ENCODE data around the gene MYH10. TPM values are rescaled to one million over a fixed set of nuclear protein-coding genes. Genes with fewer than 3 reads are reported as not detected.

MYH10 gene
- polyA plus RNA-seq, 1 donor from 2014 or later, result 61.1 TPM

DNA sequence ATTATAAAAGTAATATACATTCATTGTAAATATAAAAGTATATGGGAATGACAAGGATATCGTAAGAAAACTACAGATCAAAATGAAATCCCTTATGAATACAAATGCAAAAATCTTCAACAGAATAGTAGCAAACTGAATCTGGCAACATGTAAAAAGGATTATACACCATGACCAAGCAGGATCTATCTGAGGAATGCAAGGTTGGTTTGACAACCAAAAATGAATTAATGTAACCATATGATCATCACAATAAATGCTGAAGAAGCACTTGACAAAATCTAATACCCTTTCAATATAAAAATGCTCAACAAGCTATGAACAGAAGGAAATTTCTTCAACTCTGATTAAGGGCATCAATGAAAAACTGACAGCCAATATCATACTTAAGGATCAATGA is 146.1 kb downstream of the MYH10 start:
- no peaks in the 10 kb centered on the region for H3F3A ChIP-seq (ENCODE audit: insufficient read depth, low read length, poor library complexity, severe bottlenecking)
- TF ChIP-seq EZH2 (IDR thresholded peaks at IDR 0.05; ENCODE audit: borderline replicate concordance, insufficient read depth, low read length, poor library complexity, severe bottlenecking), result no peak
- TF ChIP-seq, protein P1, sequence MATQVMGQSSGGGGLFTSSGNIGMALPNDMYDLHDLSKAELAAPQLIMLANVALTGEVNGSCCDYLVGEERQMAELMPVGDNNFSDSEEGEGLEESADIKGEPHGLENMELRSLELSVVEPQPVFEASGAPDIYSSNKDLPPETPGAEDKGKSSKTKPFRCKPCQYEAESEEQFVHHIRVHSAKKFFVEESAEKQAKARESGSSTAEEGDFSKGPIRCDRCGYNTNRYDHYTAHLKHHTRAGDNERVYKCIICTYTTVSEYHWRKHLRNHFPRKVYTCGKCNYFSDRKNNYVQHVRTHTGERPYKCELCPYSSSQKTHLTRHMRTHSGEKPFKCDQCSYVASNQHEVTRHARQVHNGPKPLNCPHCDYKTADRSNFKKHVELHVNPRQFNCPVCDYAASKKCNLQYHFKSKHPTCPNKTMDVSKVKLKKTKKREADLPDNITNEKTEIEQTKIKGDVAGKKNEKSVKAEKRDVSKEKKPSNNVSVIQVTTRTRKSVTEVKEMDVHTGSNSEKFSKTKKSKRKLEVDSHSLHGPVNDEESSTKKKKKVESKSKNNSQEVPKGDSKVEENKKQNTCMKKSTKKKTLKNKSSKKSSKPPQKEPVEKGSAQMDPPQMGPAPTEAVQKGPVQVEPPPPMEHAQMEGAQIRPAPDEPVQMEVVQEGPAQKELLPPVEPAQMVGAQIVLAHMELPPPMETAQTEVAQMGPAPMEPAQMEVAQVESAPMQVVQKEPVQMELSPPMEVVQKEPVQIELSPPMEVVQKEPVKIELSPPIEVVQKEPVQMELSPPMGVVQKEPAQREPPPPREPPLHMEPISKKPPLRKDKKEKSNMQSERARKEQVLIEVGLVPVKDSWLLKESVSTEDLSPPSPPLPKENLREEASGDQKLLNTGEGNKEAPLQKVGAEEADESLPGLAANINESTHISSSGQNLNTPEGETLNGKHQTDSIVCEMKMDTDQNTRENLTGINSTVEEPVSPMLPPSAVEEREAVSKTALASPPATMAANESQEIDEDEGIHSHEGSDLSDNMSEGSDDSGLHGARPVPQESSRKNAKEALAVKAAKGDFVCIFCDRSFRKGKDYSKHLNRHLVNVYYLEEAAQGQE (IDR thresholded peaks at IDR 0.05; ENCODE audit: borderline replicate concordance), result no peak
- TF ChIP-seq SMC3 (conservative IDR thresholded peaks at IDR 0.05; ENCODE audit: poor library complexity), result no peak
- TF ChIP-seq TAF1 (IDR thresholded peaks at IDR 0.05; ENCODE audit: low read depth), result no peak
- TF ChIP-seq EP300 (conservative IDR thresholded peaks at IDR 0.05; ENCODE audit: poor library complexity, severe bottlenecking), result no peak
- no peak for TF ChIP-seq RAD21 (conservative IDR thresholded peaks at IDR 0.05)
- no peak for TF ChIP-seq MXI1 (conservative IDR thresholded peaks at IDR 0.05; ENCODE audit: poor library complexity, severe bottlenecking)
- TF ChIP-seq, protein P2, sequence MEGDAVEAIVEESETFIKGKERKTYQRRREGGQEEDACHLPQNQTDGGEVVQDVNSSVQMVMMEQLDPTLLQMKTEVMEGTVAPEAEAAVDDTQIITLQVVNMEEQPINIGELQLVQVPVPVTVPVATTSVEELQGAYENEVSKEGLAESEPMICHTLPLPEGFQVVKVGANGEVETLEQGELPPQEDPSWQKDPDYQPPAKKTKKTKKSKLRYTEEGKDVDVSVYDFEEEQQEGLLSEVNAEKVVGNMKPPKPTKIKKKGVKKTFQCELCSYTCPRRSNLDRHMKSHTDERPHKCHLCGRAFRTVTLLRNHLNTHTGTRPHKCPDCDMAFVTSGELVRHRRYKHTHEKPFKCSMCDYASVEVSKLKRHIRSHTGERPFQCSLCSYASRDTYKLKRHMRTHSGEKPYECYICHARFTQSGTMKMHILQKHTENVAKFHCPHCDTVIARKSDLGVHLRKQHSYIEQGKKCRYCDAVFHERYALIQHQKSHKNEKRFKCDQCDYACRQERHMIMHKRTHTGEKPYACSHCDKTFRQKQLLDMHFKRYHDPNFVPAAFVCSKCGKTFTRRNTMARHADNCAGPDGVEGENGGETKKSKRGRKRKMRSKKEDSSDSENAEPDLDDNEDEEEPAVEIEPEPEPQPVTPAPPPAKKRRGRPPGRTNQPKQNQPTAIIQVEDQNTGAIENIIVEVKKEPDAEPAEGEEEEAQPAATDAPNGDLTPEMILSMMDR (IDR thresholded peaks at IDR 0.05; ENCODE audit: poor library complexity, severe bottlenecking), result no peak
- no peak for TF ChIP-seq POLR2AphosphoS5 (IDR thresholded peaks at IDR 0.05)
- no peak overlapping the region for H2AFZ ChIP-seq (ENCODE audit: low read depth, low read length)
- no peak overlapping the region for H3K9ac ChIP-seq (ENCODE audit: low read length)
- no peaks in the 10 kb centered on the region for H3K9me2 ChIP-seq (ENCODE audit: insufficient read depth, low read length)
- no peak overlapping the region for H3K4me2 ChIP-seq (ENCODE audit: low read length)
- H3K4me3 ChIP-seq (ENCODE audit: low read length), result no peak overlapping the region
- H3K79me2 ChIP-seq (replicated peaks; ENCODE audit: insufficient read depth, low read length), result no peaks in the 10 kb centered on the region
- no peak overlapping the region for H3K27ac ChIP-seq (ENCODE audit: low read length)
- no peaks in the 10 kb centered on the region for H3K27me3 ChIP-seq (ENCODE audit: insufficient read depth, low read depth, low read length)
- no peaks in the 10 kb centered on the region for H4K20me1 ChIP-seq (ENCODE audit: insufficient read depth)
- H3K36me3 ChIP-seq (ENCODE audit: insufficient read depth, low read length), result peaks cover 38% of the 10 kb centered on the region
- H3K9me3 ChIP-seq (ENCODE audit: low read length), result no peaks in the 10 kb centered on the region

DNA sequence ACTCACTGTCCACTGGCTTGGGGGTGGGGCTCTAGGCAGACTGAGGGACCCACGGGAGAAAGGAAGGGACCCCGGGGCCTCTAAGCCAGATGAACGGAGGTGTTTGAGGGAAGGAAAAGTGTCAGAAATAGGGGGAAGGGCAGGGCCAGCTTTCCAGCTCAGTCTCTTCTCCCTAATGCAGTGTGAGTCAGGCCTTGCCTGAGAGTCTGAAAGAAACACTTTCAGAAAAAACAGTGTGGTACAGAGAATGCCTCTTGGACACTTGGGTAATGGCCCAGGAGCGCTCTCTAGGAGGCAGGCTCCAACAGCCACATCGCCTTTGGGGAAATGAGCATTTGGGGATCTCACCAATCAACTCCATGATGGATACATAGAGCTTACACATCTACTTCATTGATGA is 148.0 kb downstream of the MYH10 start:
- no peaks in the 10 kb centered on the region for H3F3A ChIP-seq (ENCODE audit: insufficient read depth, low read length, poor library complexity, severe bottlenecking)
- H3K27ac ChIP-seq (ENCODE audit: low read length), result no peak overlapping the region
- H3K4me3 ChIP-seq (ENCODE audit: low read length), result no peak overlapping the region
- no peaks in the 10 kb centered on the region for H4K20me1 ChIP-seq (ENCODE audit: insufficient read depth)
- peaks cover 31% of the 10 kb centered on the region for H3K36me3 ChIP-seq (ENCODE audit: insufficient read depth, low read length)
- H3K27me3 ChIP-seq (ENCODE audit: insufficient read depth, low read depth, low read length), result no peaks in the 10 kb centered on the region
- H2AFZ ChIP-seq (ENCODE audit: low read depth, low read length), result no peak overlapping the region
- no peak overlapping the region for H3K9ac ChIP-seq (ENCODE audit: low read length)
- H3K4me2 ChIP-seq (ENCODE audit: low read length), result no peak overlapping the region
- no peaks in the 10 kb centered on the region for H3K9me3 ChIP-seq (ENCODE audit: low read length)
- no peak for TF ChIP-seq POLR2AphosphoS5 (IDR thresholded peaks at IDR 0.05)
- TF ChIP-seq, protein P1 (IDR thresholded peaks at IDR 0.05; ENCODE audit: borderline replicate concordance), result no peak
- no peak for TF ChIP-seq TAF1 (IDR thresholded peaks at IDR 0.05; ENCODE audit: low read depth)
- TF ChIP-seq MXI1 (conservative IDR thresholded peaks at IDR 0.05; ENCODE audit: poor library complexity, severe bottlenecking), result no peak
- TF ChIP-seq EZH2 (IDR thresholded peaks at IDR 0.05; ENCODE audit: borderline replicate concordance, insufficient read depth, low read length, poor library complexity, severe bottlenecking), result no peak
- no peak for TF ChIP-seq SMC3 (conservative IDR thresholded peaks at IDR 0.05; ENCODE audit: poor library complexity)
- TF ChIP-seq RAD21 (conservative IDR thresholded peaks at IDR 0.05), result no peak
- no peak for TF ChIP-seq EP300 (conservative IDR thresholded peaks at IDR 0.05; ENCODE audit: poor library complexity, severe bottlenecking)
- TF ChIP-seq, protein P2 (IDR thresholded peaks at IDR 0.05; ENCODE audit: poor library complexity, severe bottlenecking), result no peak
- H3K79me2 ChIP-seq (replicated peaks; ENCODE audit: insufficient read depth, low read length), result no peaks in the 10 kb centered on the region
- no peaks in the 10 kb centered on the region for H3K9me2 ChIP-seq (ENCODE audit: insufficient read depth, low read length)

Data from neural cell (in vitro differentiated cells).